IMR-90 (cell line): ENCODE results near the gene NFATC1.

Experiments
- BHLHE40 ChIP-seq: fragments of 150-350 bp; IDR thresholded peaks from 2 replicates; pipeline ENCODE4 v1.6.1; 2016; ENCODE audit warnings: mild to moderate bottlenecking, low read depth, low read length
- CEBPB ChIP-seq: IDR thresholded peaks from 2 replicates; pipeline ENCODE4 v1.6.1; 2012; ENCODE audit warnings: low read depth, low read length, improper control_type of control experiment
- CHD1 ChIP-seq: IDR thresholded peaks from 2 replicates; pipeline ENCODE4 v1.6.1; 2012; ENCODE audit warnings: low read depth, low read length, improper control_type of control experiment
- CTCF ChIP-seq: conservative IDR thresholded peaks from 2 replicates; pipeline ENCODE4 v1.5.1; 2012; ENCODE audit warnings: mild to moderate bottlenecking, low read depth, low read length, improper control_type of control experiment
- FOS ChIP-seq: fragments of 150-350 bp; IDR thresholded peaks from 2 replicates; pipeline ENCODE4 v1.6.1; 2016; ENCODE audit warnings: low read depth, low read length
- MAFK ChIP-seq: IDR thresholded peaks from 2 replicates; pipeline ENCODE4 v1.6.1; 2012; ENCODE audit warnings: low read depth, low read length, improper control_type of control experiment
- MAZ ChIP-seq: IDR thresholded peaks from 2 replicates; pipeline ENCODE4 v1.6.1; 2012; ENCODE audit warnings: low read depth, mild to moderate bottlenecking, low read length, improper control_type of control experiment, moderate library complexity, borderline replicate concordance
- POLR2A ChIP-seq: IDR thresholded peaks from 2 replicates; pipeline ENCODE4 v1.6.1; 2012; ENCODE audit warnings: mild to moderate bottlenecking, low read depth, low read length
- RCOR1 ChIP-seq: IDR thresholded peaks from 2 replicates; pipeline ENCODE4 v1.6.1; 2012; ENCODE audit warnings: mild to moderate bottlenecking, low read length, improper control_type of control experiment; ENCODE audit not compliant: insufficient replicate concordance
- RFX5 ChIP-seq: IDR thresholded peaks from 2 replicates; pipeline ENCODE4 v1.8.0; 2012; ENCODE audit warnings: low read depth, mild to moderate bottlenecking, low read length, moderate library complexity
- SMC3 ChIP-seq: fragments of 150-350 bp; IDR thresholded peaks from 2 replicates; pipeline ENCODE4 v1.6.1; 2016; ENCODE audit warnings: low read depth, mild to moderate bottlenecking, antibody characterized with exemption, low read length, moderate library complexity

GRCh38 chr18:79568543-79569205, 172.9 kb downstream of the NFATC1 start:
- TF ChIP-seq RCOR1 (no peak), CTCF (no peak), RFX5 (no peak), MAZ (no peak), CEBPB (no peak), CHD1 (no peak), BHLHE40 (no peak), SMC3 (no peak), POLR2A (no peak), FOS (no peak), MAFK (no peak)
